GM12878 (cell line): Measurements from ENCODE around the gene ADPRHL1. TPM values are rescaled to one million over a fixed set of nuclear protein-coding genes. Genes with fewer than 3 reads are reported as not detected.

Source experiments
- ATAC-seq: fragments of 200-7000 bp; cut with Tn5 transposase; 3 replicates; pipeline ENCODE4 v1.9.1; 2020; ENCODE audit warnings: mild to moderate bottlenecking, moderate library complexity
- BruUV-seq: library from RNA; stranded (reverse); fragments of 400-500 nt; replicated peaks from 2 replicates; lab custom pipeline; 2021; lab: Mats Ljungman, UMichigan
- CTCF ChIA-PET: fragments of 300-600 bp; sonication (Branson Sonifier 250); formaldehyde crosslinking; extraction: SDS; loops from one replicate; lab custom pipeline; 2021; ENCODE audit warnings: inconsistent platforms; lab: Yijun Ruan, JAX
- POLR2A ChIA-PET: fragments of 350-600 bp; formaldehyde crosslinking; extraction: SDS; loops from one replicate; lab custom pipeline; 2021; ENCODE audit warnings: inconsistent platforms; lab: Charles Lee
- RAD21 ChIA-PET: fragments of 300-600 bp; sonication (Branson Sonifier 250); formaldehyde crosslinking; loops from one replicate; lab custom pipeline; 2023; ENCODE audit warnings: antibody characterized with exemption; ENCODE audit not compliant: unreplicated experiment; lab: Charles Lee
- SMC1A ChIA-PET: fragments of 300-600 bp; sonication (Branson Sonifier 250); formaldehyde crosslinking; loops from one replicate; lab custom pipeline; 2023; ENCODE audit not compliant: unreplicated experiment, uncharacterized antibody; lab: Charles Lee
- DNase-seq: peaks from one replicate; pipeline ENCODE4 v3.0.0-alpha.2; 2011; ENCODE audit warnings: low read depth, low spot score
- FAIRE-seq: peaks from 3 replicates; lab custom pipeline; 2011; peaks lifted over from hg19 to GRCh38; lab: Jason Lieb, UNC
- H2AFZ ChIP-seq: 2 replicates; pipeline ENCODE4 v1.6.0; 2011; ENCODE audit warnings: low read depth, low read length, control low read depth; ENCODE audit not compliant: control insufficient read depth
- H3K27ac ChIP-seq: 2 replicates; pipeline ENCODE4 v1.5.1; 2011; ENCODE audit warnings: control low read depth; ENCODE audit not compliant: control insufficient read depth, insufficient read depth
- H3K27me3 ChIP-seq, 2 experiments: replicated peaks in 1 of 2; 2 replicates each; pipeline versions ENCODE4 v1.6.0 to v1.6.1; 2011; ENCODE audit warnings: low read length in 1 of 2; ENCODE audit not compliant: control insufficient read depth in 2 of 2, insufficient read depth in 2 of 2
- H3K36me3 ChIP-seq, 2 experiments: 2 replicates each; pipeline ENCODE4 v1.5.1; 2011; ENCODE audit warnings: low read length in 1 of 2; ENCODE audit not compliant: control insufficient read depth in 2 of 2, insufficient read depth in 2 of 2
- H3K4me1 ChIP-seq: 2 replicates; pipeline ENCODE4 v1.6.1; 2011; ENCODE audit warnings: mild to moderate bottlenecking, low read length, moderate library complexity, mixed read lengths; ENCODE audit not compliant: control insufficient read depth, insufficient read depth
- H3K4me2 ChIP-seq: 2 replicates; pipeline ENCODE4 v1.6.0; 2011; ENCODE audit warnings: control low read depth; ENCODE audit not compliant: control insufficient read depth, insufficient read depth
- H3K4me3 ChIP-seq: fragments of 200-600 bp; sonication (generic); 2 replicates; pipeline ENCODE4 v1.5.1; 2016
- H3K79me2 ChIP-seq: 2 replicates; pipeline ENCODE4 v1.6.0; 2011; ENCODE audit warnings: low read length; ENCODE audit not compliant: control insufficient read depth, insufficient read depth
- H3K9ac ChIP-seq: 2 replicates; pipeline ENCODE4 v1.8.0; 2011; ENCODE audit warnings: low read length, control low read depth, mixed read lengths; ENCODE audit not compliant: control insufficient read depth, insufficient read depth
- H3K9me3 ChIP-seq: replicated peaks from 3 replicates; pipeline ENCODE4 v1.5.1; 2011; ENCODE audit warnings: mild to moderate bottlenecking, low read length; ENCODE audit not compliant: control insufficient read depth, insufficient read depth
- H4K20me1 ChIP-seq: 2 replicates; pipeline ENCODE4 v1.6.0; 2011; ENCODE audit not compliant: control insufficient read depth, insufficient read depth
- EED ChIP-seq: sonication (generic); IDR thresholded peaks from 2 replicates; pipeline ENCODE4 v1.6.1; 2016; ENCODE audit warnings: antibody characterized with exemption, low read depth
- PBX3 ChIP-seq: IDR thresholded peaks from 2 replicates; pipeline ENCODE4 v1.6.1; 2011; ENCODE audit warnings: mild to moderate bottlenecking, low read depth, low read length, moderate library complexity; ENCODE audit not compliant: insufficient replicate concordance
- POU2F2 ChIP-seq: IDR thresholded peaks from 3 replicates; pipeline ENCODE4 v1.6.1; 2011; ENCODE audit warnings: low read depth, mild to moderate bottlenecking, low read length, borderline replicate concordance
- SRF ChIP-seq, 2 experiments: IDR thresholded peaks; 2 replicates each; pipeline ENCODE4 v1.6.1; 2011; ENCODE audit warnings: low read depth in 2 of 2, low read length in 2 of 2, mild to moderate bottlenecking in 1 of 2, moderate library complexity in 1 of 2
- USF1 ChIP-seq: IDR thresholded peaks from 2 replicates; pipeline ENCODE4 v1.6.1; 2011; ENCODE audit warnings: borderline replicate concordance, low read depth, mild to moderate bottlenecking, moderate library complexity, mixed read lengths, low read length; ENCODE audit not compliant: insufficient read depth; ENCODE audit errors: extremely low read length
- WGBS: methylation state at CpG from one replicate; pipeline ENCODE4 v1.1.6; 2016; ENCODE audit warnings: low lambda C conversion rate; ENCODE audit not compliant: insufficient replicate concordance, insufficient coverage; ENCODE audit errors: missing lambda C conversion rate; 5-methylcytosine and 5-hydroxymethylcytosine counted together
- in situ Hi-C: fragments of 300-500 bp; cut with MboI; formaldehyde crosslinking; loops from 9 replicates; pipeline ENCODE4 v1.14.3; 2018; ENCODE audit warnings: mixed read lengths
- intact Hi-C: fragments of 100-400 bp; cut with micrococcal nuclease; formaldehyde crosslinking; loops from one replicate; pipeline ENCODE4 v1.14.2; 2022; ENCODE audit not compliant: unreplicated experiment
- polyA plus RNA-seq, 11 experiments: library from polyadenylated mRNA; depleted of rRNA in 4 of 11; unstranded in 6 of 11; stranded (reverse) in 5 of 11; fragments of >200 nt; fragmentation: Nextera tagmentation in 4 of 11; fragmentation: Illumina TruSeq in 1 of 11; extraction: Ambion mirVana in 4 of 11; extraction: Trizol in 1 of 11; gene quantifications; 1 replicate in 1 of 11; 2 replicates in 10 of 11; pipeline versions ENCODE4 v1.2.1 to v1.2.3, GENCODE V29; 2011 to 2016; ENCODE audit warnings: inconsistent platforms in 2 of 11, missing spikeins in 2 of 11, low read depth in 1 of 11
- total RNA-seq, 4 experiments: library from RNA; depleted of rRNA in 3 of 4; stranded (reverse); fragments of >200 nt in 3 of 4; fragmentation: Illumina TruSeq in 1 of 4; extraction: Trizol in 1 of 4; gene quantifications; 2 replicates each; pipeline versions ENCODE4 v1.2.1 to v1.2.3, GENCODE V29; 2013 to 2021

The ADPRHL1 gene
- total and polyA plus RNA-seq, 10 of the 15 experiments (the other 5 are each of a cell fraction or from before 2014, with no cell fraction given) = 0.05 to 1.9 (median 1.0) TPM

GRCh38 chr13:113474179-113474578 is 20.9 kb upstream of the ADPRHL1 start (continued):
- TF ChIP-seq PBX3 (no peak), USF1 (no peak)

GRCh38 chr13:113472355-113473025 is 19.2 kb upstream of the ADPRHL1 start:
- over 99% methylated on average over 28 of the region's 28 CpGs for WGBS
- CTCF ChIA-PET = no interaction called here
- DNase-seq (no peak), ATAC-seq (no peak), FAIRE-seq (no peak)
- no peaks in the 10 kb centered on the region for H3K4me1 ChIP-seq
- POLR2A ChIA-PET = no interaction called here
- RAD21 ChIA-PET = no interaction called here
- no peak overlapping the region for H2AFZ ChIP-seq
- H4K20me1 ChIP-seq = no peaks in the 10 kb centered on the region
- no peak overlapping the region for H3K9ac ChIP-seq
- H3K9me3 ChIP-seq = no peaks in the 10 kb centered on the region
- H3K27ac ChIP-seq = no peak overlapping the region
- intact Hi-C loops = no loop called here
- H3K4me2 ChIP-seq = no peak overlapping the region
- H3K36me3 ChIP-seq = peaks cover 8 to 16% of the 10 kb centered on the region in 2 experiments
- no peaks in the 10 kb centered on the region for H3K79me2 ChIP-seq
- BruUV-seq = no TSS peak
- TF ChIP-seq EED = no peak
- no peak for TF ChIP-seq SRF (IDR thresholded peaks at IDR 0.05; ENCODE audit: low read depth in 2 of 2, low read length in 2 of 2)
- no peak for TF ChIP-seq POU2F2
- H3K27me3 ChIP-seq = no peaks in the 10 kb centered on the region
- in situ Hi-C loops = no loop called here
- SMC1A ChIA-PET = no interaction called here
- no peak overlapping the region for H3K4me3 ChIP-seq
